ENCODE results near the gene B3GLCT.

B3GLCT gene

GRCh38 chr13:31223215-31223614, 23.4 kb downstream of the B3GLCT start:
- no peak for DNase-seq (ENCODE audit: low read depth in 2 of 3, low spot score in 2 of 3)

DNA sequence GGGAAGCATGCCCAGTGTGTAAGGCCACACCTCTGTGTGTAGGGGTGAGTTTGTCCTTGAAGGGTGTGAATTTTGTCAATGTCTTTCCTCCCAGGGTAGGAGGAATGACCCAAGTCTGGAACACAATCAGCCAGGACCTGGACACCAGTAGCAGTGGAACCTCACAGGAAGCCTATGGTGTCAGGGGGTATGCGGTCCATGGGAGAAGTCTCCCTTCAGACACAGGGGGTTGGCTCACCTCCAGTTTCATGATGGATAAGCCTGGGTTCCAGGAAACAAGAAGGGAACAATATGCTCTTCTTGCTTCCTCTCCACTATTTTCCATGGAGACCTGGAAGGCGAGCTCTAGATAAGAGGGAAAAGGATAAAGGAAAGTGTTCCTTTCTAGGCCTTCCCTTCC, 23.9 kb downstream of the B3GLCT start:
- DNase-seq (ENCODE audit: low read depth in 2 of 3, low spot score in 2 of 3), result no peak

GRCh38 chr13:31224174-31224669, 24.4 kb downstream of the B3GLCT start:
- DNase-seq (ENCODE audit: low read depth in 2 of 3, low spot score in 2 of 3), result no peak

GRCh38 chr13:31224963-31225559, 25.3 kb downstream of the B3GLCT start:
- no peak for DNase-seq (ENCODE audit: low read depth in 2 of 3, low spot score in 2 of 3)

GRCh38 chr13:31225998-31226675, 26.4 kb downstream of the B3GLCT start:
- no peak for DNase-seq (ENCODE audit: low read depth in 2 of 3, low spot score in 2 of 3)

DNA sequence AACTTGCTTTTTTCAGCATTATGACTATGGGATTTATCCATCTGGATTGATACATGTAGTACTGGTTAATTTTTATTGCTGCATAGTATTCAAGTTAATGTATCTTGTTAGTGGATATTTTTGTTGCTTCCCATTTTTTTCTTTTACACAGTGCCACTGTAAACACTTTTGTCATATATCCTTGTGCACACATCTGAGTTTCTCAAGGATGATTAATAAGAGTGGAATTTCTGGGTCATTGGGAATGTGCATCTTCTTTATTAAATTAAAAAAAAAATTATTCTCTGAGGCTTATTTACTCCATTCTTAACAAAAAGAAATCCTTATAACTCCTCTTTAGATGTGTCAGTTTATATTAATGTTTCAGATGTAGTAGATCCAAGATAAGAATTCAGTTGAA, 27.3 kb downstream of the B3GLCT start:
- DNase-seq (ENCODE audit: low read depth in 2 of 3, low spot score in 2 of 3), result no peak

DNA sequence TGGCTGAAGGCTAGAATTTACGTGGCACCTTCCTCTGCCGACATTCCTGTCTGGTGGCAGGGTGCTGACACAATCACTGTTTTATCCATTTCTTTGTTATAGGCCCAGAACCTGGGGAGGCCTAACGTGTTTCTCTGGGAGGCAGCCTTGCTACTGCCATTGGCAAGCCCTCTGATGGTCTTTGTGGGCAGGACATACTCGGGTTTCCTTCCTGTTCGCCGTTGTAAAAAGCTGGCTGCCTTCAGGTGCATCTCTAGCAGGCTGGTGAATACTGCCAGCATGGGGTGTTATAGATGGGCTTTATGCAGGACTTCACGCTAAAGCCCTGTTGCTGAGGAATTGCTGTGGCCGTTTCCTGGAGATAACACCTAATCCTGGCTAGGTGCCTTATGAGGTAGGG, 28.1 kb downstream of the B3GLCT start:
- no peak for DNase-seq (ENCODE audit: low read depth in 2 of 3, low spot score in 2 of 3)

DNA sequence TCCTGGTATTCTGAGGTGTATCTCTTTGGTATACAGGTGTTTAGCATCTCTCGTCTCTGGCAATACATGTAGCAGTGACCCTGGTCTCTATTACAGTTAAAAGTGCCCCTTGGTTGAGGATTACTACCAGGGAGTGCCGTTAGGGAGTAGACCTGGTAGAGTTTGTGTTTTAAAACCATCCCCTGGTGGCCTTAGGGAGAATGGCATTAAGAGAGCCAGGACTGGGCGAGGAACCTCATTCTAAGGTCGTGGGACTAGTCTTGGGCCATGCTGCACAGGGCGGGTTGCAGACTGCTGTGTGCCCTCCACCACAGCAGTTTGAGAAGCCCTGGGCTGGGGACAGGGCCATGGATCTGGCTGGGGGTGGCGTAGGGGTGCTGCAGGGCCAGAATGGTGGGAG, 35.0 kb downstream of the B3GLCT start:
- no peak for DNase-seq (ENCODE audit: low read depth in 2 of 3, low spot score in 2 of 3)

DNA sequence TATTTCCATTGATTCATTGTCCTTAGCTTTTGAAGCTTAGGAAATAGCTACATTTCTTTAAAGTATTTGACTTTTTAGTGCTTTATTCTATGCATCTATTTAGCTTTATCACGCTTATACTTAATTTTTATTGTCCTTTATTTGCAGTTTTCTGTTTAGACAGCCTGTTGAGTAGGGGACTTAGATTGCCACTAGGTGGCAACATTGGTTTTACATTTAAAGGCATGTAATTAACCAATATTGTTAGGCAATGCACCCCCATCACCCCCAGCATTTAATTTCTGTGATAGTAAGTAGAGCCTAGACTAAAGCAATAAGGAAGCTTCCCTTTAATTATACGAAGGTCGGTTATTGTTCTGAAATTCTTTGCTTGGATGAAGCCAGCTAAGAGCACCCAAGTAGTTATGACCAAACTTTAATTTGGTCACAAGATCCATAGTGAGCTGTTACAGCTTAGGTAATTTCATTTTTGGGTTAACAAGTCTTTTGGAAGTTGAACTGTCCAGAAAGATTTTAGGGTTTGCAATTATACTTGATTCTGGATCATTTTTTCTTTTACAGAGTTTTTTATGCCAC, 36.5 kb downstream of the B3GLCT start:
- DNase-seq (ENCODE audit: low read depth in 2 of 3, low spot score in 2 of 3), result no peak

DNA sequence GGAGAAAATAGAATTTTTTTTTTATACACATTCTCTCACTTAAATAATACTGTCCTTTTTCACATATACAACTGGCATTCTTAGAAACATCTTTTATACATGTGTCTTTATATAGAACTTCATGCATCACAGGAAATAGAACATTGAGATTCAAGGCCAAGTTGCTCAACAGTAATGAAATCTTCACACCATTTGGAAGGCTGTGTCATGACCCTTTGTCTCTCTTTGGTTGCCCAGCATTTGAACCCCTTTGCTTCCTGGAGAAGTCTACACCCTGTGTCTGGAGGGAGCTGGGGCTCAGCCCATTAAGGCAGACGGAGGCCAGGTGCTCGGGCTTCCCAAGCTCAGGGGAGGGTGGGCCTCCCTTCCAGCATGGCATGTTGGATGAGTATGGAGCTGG, 41.1 kb downstream of the B3GLCT start:
- no peak for DNase-seq (ENCODE audit: low read depth in 2 of 3, low spot score in 2 of 3)

- no peak for DNase-seq (ENCODE audit: low read depth in 2 of 3, low spot score in 2 of 3)
Measured at GRCh38 chr13:31242367-31242766, 42.6 kb downstream of the B3GLCT start.

DNA sequence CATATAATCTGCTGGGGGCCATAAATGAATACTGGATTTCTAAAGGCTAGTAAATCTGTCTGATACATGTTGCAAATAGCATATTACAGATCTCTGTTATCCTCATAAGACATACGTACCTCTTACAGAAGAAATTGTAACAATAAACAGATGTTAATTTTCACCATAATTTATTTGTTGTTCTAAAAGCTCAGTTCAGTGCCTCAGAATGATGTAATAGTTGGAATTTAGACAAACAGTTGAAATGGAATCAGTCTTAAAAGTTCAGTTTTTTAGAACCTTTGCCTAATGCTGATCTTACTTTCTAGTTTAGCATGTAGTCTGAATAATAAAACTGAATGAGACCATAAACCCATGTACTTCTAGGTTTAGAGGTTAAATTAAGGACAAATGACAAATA, 43.1 kb downstream of the B3GLCT start:
- DNase-seq (ENCODE audit: low read depth in 2 of 3, low spot score in 2 of 3), result no peak

DNA sequence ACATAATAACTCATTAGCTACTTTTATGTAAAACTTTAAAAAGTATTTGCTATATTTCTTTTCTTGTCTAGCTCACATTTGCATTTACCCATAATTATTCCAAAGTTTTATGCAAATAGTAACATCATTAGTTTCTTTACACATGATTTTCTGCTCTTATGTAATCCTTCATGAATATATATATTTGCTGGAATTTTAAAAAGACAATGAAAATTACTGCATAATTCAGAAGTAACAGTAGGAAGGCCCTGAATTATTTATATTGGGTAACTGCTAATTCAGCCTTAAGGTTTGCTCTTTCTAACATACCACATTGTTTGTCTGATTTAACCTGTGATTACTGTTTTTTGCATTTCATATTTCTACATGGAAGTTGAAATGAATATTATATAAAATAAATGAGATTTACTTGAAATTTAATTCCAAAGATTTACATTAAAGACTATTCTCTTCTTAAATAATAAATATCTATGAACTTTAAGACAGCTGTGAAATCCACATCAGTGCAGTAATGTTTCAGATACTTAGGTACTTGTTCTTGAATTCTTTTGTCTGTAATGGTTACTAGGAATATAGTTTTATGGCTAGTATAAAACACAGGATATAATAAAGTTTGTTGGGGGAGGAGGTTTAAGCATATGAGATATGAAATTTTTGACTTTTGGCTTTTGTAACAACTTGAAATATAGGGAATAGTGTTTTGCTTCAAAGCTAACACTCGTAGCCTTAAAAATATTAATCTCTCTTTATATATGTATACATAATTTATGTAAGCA, 46.0 kb downstream of the B3GLCT start:
- no peak for DNase-seq (ENCODE audit: low read depth in 2 of 3, low spot score in 2 of 3)

DNA sequence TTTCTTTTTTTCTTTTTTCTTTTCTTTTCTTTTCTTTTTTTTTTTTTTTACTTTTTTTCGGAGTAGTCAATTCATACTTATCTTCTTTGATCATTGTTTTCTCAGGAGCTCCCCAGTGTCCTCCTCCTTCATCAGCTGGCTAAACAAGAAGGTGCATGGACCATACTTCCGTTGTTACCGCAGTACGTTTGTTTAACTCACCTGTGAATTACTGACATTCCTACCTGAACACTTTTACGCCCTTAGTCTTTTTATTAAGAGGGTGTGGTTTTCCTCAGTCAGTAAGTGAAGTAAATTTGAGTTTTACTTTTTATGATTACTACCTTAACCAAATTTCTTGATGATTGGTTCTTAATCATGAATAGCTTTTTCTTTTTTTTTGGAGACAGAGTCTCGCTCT, 47.1 kb downstream of the B3GLCT start:
- no peak for DNase-seq (ENCODE audit: low read depth in 2 of 3, low spot score in 2 of 3)

- no peak for DNase-seq (ENCODE audit: low read depth in 2 of 3, low spot score in 2 of 3)
Measured at GRCh38 chr13:31248361-31248760, 48.6 kb downstream of the B3GLCT start.

GRCh38 chr13:31248965-31249539, 49.3 kb downstream of the B3GLCT start:
- DNase-seq (ENCODE audit: low read depth in 2 of 3, low spot score in 2 of 3), result no peak

DNA sequence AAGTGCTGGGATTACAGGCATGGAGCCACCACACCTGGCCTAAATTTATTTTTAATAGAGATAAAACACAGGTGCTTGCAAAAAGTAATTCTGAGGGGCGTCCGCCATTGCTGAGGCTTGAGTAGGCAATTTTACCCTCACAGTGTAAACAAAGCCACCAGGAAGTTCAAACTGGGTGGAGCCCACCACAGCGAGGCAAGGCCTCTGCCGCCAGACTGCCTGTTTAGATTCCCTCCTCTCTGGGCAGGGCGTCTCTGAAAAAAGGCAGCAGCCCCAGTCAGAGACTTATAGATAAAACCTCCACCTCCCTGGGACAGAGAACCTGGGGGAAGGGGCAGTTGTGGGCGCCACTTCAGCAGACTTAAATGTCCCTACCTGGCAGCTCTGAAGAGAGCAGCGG, 50.7 kb downstream of the B3GLCT start:
- no peak for DNase-seq (ENCODE audit: low read depth in 2 of 3, low spot score in 2 of 3)

- DNase-seq (ENCODE audit: low read depth in 2 of 3, low spot score in 2 of 3), result no peak
Measured at GRCh38 chr13:31261241-31261640, 61.5 kb downstream of the B3GLCT start.

- DNase-seq (ENCODE audit: low read depth in 2 of 3, low spot score in 2 of 3), result no peak
Measured at GRCh38 chr13:31263346-31263745, 63.6 kb downstream of the B3GLCT start.

GRCh38 chr13:31264151-31264550, 64.4 kb downstream of the B3GLCT start:
- DNase-seq (ENCODE audit: low read depth in 2 of 3, low spot score in 2 of 3), result no peak

- no peak for DNase-seq (ENCODE audit: low read depth in 2 of 3, low spot score in 2 of 3)
Measured at GRCh38 chr13:31267126-31267784, 67.5 kb downstream of the B3GLCT start.

Data from activated CD8-positive, alpha-beta memory T cell treated with anti-CD3 and anti-CD28 coated beads for 48 hours (primary cell).